Fibroblast of pulmonary artery (primary cell): ENCODE measurements around the gene SUGCT.

Source experiments
- DNase-seq: peaks from one replicate; pipeline ENCODE4 v3.0.0-alpha.2; 2010; ENCODE audit warnings: low read depth
- H3K4me3 ChIP-seq: replicated peaks from 2 replicates; pipeline ENCODE4 v1.5.1; 2011; ENCODE audit warnings: low read depth, mild to moderate bottlenecking, control low read depth, low read length, moderate library complexity
- CTCF ChIP-seq: IDR thresholded peaks from 2 replicates; pipeline ENCODE4 v1.5.1; 2011; ENCODE audit warnings: mild to moderate bottlenecking, control low read depth, low read length, inconsistent platforms; ENCODE audit errors: missing control alignments

SUGCT gene

GRCh38 chr7:40775877-40776276 is 641.1 kb downstream of the SUGCT start:
- DNase-seq, result no peak
- TF ChIP-seq CTCF, result no peak
- no peak overlapping the region for H3K4me3 ChIP-seq

GRCh38 chr7:40777730-40778312 is 643.0 kb downstream of the SUGCT start:
- no peak for DNase-seq
- no peak overlapping the region for H3K4me3 ChIP-seq
- TF ChIP-seq CTCF, result no peak

GRCh38 chr7:40780460-40780859 is 645.7 kb downstream of the SUGCT start:
- no peak overlapping the region for H3K4me3 ChIP-seq
- DNase-seq, result no peak
- no peak for TF ChIP-seq CTCF

- no peak overlapping the region for H3K4me3 ChIP-seq
- no peak for DNase-seq
- no peak for TF ChIP-seq CTCF
Measured at GRCh38 chr7:40782836-40783235, 648.0 kb downstream of the SUGCT start.

- no peak for DNase-seq
Measured at GRCh38 chr7:40784176-40784575, 649.4 kb downstream of the SUGCT start.

GRCh38 chr7:40786909-40787308 is 652.1 kb downstream of the SUGCT start:
- DNase-seq, result no peak
- TF ChIP-seq CTCF, result no peak
- H3K4me3 ChIP-seq, result no peak overlapping the region

More at GRCh38 chr7:40784176-40784575, 649.4 kb downstream of the SUGCT start:
- H3K4me3 ChIP-seq, result no peak overlapping the region
- TF ChIP-seq CTCF, result no peak

- TF ChIP-seq CTCF, result no peak
- DNase-seq, result no peak
- no peak overlapping the region for H3K4me3 ChIP-seq
Measured at GRCh38 chr7:40793132-40793531, 658.3 kb downstream of the SUGCT start.
